GM13976 (cell line): Measurements from ENCODE around the gene TEDC1.

Experiments
- DNase-seq: peaks from one replicate; pipeline ENCODE4 v3.0.0; 2012; ENCODE audit warnings: low spot score
- CTCF ChIP-seq: IDR thresholded peaks from 2 replicates; pipeline ENCODE4 v1.5.1; 2012; ENCODE audit warnings: borderline replicate concordance, mild to moderate bottlenecking; ENCODE audit not compliant: insufficient read depth; ENCODE audit errors: extremely low read depth, missing control alignments, control extremely low read depth
- in situ Hi-C: fragments of 300-500 bp; cut with MboI; formaldehyde crosslinking; loops from one replicate; pipeline ENCODE4 v1.12.0; 2022; ENCODE audit warnings: low sequenced_read_pairs, mixed read lengths, inconsistent platforms; ENCODE audit not compliant: unreplicated experiment

The TEDC1 gene

GRCh38 chr14:105473677-105474482 lies 17.2 kb upstream of the TEDC1 start:
- no peak for TF ChIP-seq CTCF
- in situ Hi-C loops: no loop called here
- DNase-seq: peak; percentile 79

GRCh38 chr14:105474483-105475268 lies 16.4 kb upstream of the TEDC1 start, which contains the start of gene CRIP2:
TSS of gene CRIP2 (plus strand) at chr14:105474821. CDS start at chr14:105474863, 42 bp downstream.
- peak; percentile 86 for DNase-seq
- no peak for TF ChIP-seq CTCF
- in situ Hi-C loops: no loop called here

GRCh38 chr14:105475269-105476096 lies 15.6 kb upstream of the TEDC1 start:
- DNase-seq: no peak
- in situ Hi-C loops: no loop called here
- TF ChIP-seq CTCF: no peak

DNA sequence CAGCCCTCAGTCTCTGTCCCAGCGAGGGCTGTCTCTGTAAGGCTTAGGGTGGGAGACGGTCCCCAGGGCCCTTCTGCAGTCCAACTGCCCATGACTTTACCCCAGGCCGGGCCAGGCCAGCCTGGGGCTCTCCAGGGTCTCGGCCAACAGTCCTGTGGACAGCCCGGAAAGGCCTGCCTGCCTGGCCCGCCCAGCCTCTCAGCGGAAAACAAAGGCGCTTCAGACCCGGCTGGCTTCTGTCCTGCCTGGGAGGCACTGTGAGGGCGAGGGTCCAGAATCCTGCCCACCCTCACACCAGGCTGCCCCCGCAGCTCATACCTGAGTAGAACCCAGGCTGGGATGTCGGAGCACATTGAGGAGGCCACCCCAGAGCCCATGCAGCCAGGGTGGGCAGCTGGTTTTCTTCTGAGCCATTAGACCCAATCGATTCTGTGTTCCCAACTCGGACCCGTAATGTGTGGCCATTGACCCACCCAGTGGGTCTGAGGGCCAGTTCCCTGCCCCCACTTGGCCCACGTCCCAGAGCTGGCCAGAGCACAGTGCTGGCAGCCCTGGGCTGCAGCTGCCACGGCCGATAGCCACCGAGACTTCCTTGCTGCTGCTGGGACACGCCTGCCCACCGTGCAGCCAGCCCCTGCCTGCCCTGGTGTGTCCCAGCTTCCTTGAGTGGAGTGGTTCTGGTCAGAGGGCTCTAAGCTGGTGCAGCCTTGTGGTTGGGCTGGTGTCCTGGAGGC lies 14.8 kb upstream of the TEDC1 start:
- no peak for DNase-seq
- no peak for TF ChIP-seq CTCF
- in situ Hi-C loops: no loop called here

DNA sequence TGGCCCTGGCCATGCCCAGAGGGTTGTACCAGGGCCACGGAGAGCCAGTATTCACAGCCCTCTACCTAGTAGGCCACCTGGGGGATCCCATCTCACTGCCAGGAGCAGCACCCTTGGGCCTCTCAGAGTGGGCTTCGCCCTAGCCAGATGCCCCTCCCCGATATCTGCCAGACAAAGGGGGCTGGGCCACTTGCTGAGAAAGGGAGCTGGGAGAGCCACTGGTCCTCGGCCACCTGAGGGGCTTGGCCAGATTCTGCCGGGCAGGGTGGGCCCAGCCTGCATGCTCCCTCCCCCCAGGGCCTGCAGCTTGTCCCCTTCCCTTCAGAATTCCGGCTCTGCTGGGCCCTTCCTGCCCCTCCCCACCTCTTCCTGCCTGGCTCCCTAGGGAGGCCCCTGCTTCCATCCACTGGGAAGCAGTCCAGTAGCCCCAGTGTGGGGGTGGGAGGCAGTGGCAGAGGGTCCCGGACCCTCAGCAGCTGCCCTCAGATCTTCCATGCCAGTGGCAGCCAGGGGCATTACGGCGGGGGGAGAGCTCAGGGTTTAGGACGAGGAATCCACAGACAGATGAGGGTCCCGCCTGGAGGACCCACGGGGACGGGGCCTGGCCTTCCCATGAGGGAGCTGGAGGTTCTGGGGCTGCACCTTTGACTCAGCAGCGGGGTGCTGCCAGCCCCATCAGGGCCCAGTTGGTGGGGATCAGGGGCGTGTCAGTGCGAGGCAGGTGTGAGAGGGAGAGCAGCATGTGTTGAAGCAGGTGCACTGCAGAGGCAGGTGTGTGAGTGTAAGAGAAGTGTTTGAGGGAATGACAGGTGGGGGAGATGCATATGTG lies 14.0 kb upstream of the TEDC1 start:
- DNase-seq: no peak
- in situ Hi-C loops: no loop called here
- no peak for TF ChIP-seq CTCF
